Gastrocnemius medialis (tissue), 4 donors: ENCODE data around the gene CPE.

Experiments
- POLR2A ChIP-seq, 2 donors: fragments of 450-650 bp; IDR thresholded peaks; one replicate each; pipeline ENCODE4 v1.6.1; 2017; ENCODE audit warnings: antibody characterized with exemption in 2 of 2, mild to moderate bottlenecking in 2 of 2, moderate library complexity in 2 of 2
- TF ChIP-seq, protein P1 (sequence below), 5 experiments: fragments of 450-650 bp in 3 of 5; fragments of 200-600 bp in 2 of 5; sonication (generic) in 2 of 5; IDR thresholded peaks in 4 of 5; conservative IDR thresholded peaks in 1 of 5; 1 replicate in 4 of 5; 2 replicates in 1 of 5; pipeline ENCODE4 v1.5.1; 2016 to 2019; ENCODE audit warnings: antibody characterized with exemption in 5 of 5, mild to moderate bottlenecking in 3 of 5, moderate library complexity in 3 of 5

- TF ChIP-seq, protein P1, sequence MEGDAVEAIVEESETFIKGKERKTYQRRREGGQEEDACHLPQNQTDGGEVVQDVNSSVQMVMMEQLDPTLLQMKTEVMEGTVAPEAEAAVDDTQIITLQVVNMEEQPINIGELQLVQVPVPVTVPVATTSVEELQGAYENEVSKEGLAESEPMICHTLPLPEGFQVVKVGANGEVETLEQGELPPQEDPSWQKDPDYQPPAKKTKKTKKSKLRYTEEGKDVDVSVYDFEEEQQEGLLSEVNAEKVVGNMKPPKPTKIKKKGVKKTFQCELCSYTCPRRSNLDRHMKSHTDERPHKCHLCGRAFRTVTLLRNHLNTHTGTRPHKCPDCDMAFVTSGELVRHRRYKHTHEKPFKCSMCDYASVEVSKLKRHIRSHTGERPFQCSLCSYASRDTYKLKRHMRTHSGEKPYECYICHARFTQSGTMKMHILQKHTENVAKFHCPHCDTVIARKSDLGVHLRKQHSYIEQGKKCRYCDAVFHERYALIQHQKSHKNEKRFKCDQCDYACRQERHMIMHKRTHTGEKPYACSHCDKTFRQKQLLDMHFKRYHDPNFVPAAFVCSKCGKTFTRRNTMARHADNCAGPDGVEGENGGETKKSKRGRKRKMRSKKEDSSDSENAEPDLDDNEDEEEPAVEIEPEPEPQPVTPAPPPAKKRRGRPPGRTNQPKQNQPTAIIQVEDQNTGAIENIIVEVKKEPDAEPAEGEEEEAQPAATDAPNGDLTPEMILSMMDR (IDR thresholded peaks at IDR 0.05 in 4 of 5, conservative IDR thresholded peaks at IDR 0.05 in 1 of 5): no peak
- no peak for TF ChIP-seq POLR2A (IDR thresholded peaks at IDR 0.05)
Observed at GRCh38 chr4:165519591-165519990, 140.8 kb downstream of the CPE start.
